ENCODE results near the gene FER1L5. TPM values are rescaled to one million over a fixed set of nuclear protein-coding genes. Genes with fewer than 3 reads are reported as not detected.

The FER1L5 gene
- total and polyA plus RNA-seq, 9 of the 15 experiments (the other 6 are each of a cell fraction or from before 2014, with no cell fraction given) = 0.01 TPM; not detected in 6

- TF ChIP-seq KAT8 (IDR thresholded peaks at IDR 0.05; ENCODE audit: low read depth) (no peak), HMBOX1 (IDR thresholded peaks at IDR 0.05) (peak; percentile 85; the same call in 1 of the 2 replicates), ZNF398 (CRISPR knock-in tag; IDR thresholded peaks at IDR 0.05) (no peak), ELF2 (CRISPR knock-in tag; IDR thresholded peaks at IDR 0.05) (no peak), HDAC3 (IDR thresholded peaks at IDR 0.05; ENCODE audit: borderline replicate concordance, partially characterized antibody) (no peak), HDAC2 (IDR thresholded peaks at IDR 0.05) (0 out of 2 replicates have a peak, but pooled peaks have one; percentile 6), KDM1A (IDR thresholded peaks at IDR 0.05) (peak in 1 of 2 experiments; percentile 32; a peak in 1 of 4 replicates), ARHGAP35 (IDR thresholded peaks at IDR 0.05; ENCODE audit: partially characterized antibody) (no peak), KLF1 (tag; IDR thresholded peaks at IDR 0.05) (no peak), ZMIZ1 (IDR thresholded peaks at IDR 0.05; ENCODE audit: low read depth in 2 of 2, low read length in 2 of 2) (no peak), ZFPM2 (CRISPR knock-in tag; IDR thresholded peaks at IDR 0.05) (no peak), NFATC3 (IDR thresholded peaks at IDR 0.05) (0 out of 2 replicates have a peak, but pooled peaks have one; percentile 46), REST (IDR thresholded peaks at IDR 0.05; ENCODE audit: borderline replicate concordance) (no peak), REST (CRISPR knock-in tag; IDR thresholded peaks at IDR 0.05; ENCODE audit: low read depth) (no peak)
These were observed 96.6 kb downstream of the FER1L5 start (continued) for GRCh38 chr2:96739076-96739632.
